ENCODE data around the gene CCDC150. TPM values are rescaled to one million over a fixed set of nuclear protein-coding genes. Genes with fewer than 3 reads are reported as not detected.
"Not testable (repeated sequence)": the region's sequence is repeated elsewhere in the genome, so short reads cannot be mapped to it uniquely, and the experiment has no call there.

Gene CCDC150
- total and polyA plus RNA-seq, 8 donors: 2.8 to 23.3 (median 13.2) TPM

DNA sequence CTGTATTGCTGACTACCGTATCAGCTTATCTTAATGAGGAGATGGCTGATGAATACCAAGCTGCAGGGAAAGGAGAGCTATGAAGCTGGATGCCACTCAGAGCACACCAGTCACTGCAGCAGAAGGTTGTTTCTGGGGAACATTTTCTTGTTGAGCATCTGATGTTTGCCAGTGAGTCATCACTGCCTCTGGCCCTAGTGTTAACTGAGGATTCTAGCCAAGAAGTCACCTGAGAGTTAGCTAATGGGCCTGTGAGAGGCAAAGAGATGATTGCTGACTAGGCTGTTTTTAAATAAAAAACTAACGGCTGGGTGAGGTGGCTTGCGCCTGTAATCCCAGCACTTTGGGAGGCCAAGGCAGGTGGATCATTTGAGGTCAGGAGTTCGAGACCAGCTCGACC, 37.9 kb downstream of the CCDC150 start:
- no peaks in the 10 kb centered on the region for H3K27me3 ChIP-seq
- H3K36me3 ChIP-seq: no peaks in the 10 kb centered on the region
- no peak overlapping the region for H3K27ac ChIP-seq
- H3K4me3 ChIP-seq: no peak overlapping the region
- DNase-seq (peak in 1 of 4 donors; percentile 1), ATAC-seq (peak; percentile 57)
- TF ChIP-seq CTCF (IDR thresholded peaks at IDR 0.05): no peak
- intact Hi-C loops (cut with DNase I): no loop called here
- no peaks in the 10 kb centered on the region for H3K4me1 ChIP-seq
- H3K9me3 ChIP-seq: no peaks in the 10 kb centered on the region

DNA sequence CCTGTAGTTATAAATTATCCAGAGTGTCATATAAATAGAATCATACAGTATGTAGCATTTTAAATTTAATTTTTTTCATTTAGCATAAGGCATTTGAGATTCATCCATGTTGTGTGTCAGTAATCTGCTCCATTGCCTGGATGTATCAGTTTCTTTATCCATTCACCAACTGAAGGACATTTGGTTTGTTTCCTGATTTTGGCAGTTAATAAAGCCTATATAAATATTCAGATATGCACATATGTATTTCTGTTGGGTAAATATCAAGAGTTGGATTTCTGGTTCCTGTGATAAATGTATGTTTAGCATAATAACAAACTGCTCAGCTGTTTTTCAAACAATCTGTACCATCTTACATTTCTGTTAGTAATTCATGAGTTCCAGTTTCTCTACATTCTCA, 39.9 kb downstream of the CCDC150 start:
- Histone ChIP-seq H3K27me3 (no peaks in the 10 kb centered on the region), H3K9me3 (peaks cover 0 to 7% of the 10 kb centered on the region in 2 donors), H3K36me3 (no peaks in the 10 kb centered on the region), H3K4me1 (no peaks in the 10 kb centered on the region), H3K27ac (no peak overlapping the region), H3K4me3 (no peak overlapping the region)
- ATAC-seq: no peak
- no peak for DNase-seq
- intact Hi-C loops (cut with DNase I): no loop called here
- TF ChIP-seq CTCF (IDR thresholded peaks at IDR 0.05): no peak

DNA sequence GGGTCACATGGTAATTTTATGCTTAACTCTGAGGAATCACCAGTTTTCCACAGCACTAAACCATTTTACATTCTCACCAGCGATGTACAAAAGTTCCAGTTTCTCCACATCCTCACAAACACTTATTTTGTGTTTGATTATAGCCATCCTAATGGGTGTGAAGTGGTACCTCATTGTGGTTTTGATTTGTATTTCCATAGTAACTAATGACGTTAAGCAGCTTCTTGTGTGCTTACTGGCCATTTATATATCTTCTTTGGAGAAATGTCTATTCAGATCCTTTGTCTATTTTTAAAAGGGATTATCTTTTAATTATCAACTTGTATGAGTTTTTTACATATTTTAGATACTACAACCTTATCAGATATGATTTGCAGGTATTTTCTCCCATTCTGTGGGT, 42.0 kb downstream of the CCDC150 start:
- H3K27ac ChIP-seq: no peak overlapping the region
- DNase-seq (no peak), ATAC-seq (no peak)
- H3K27me3 ChIP-seq: no peaks in the 10 kb centered on the region
- no peaks in the 10 kb centered on the region for H3K4me1 ChIP-seq
- no peak for TF ChIP-seq CTCF (IDR thresholded peaks at IDR 0.05)
- H3K36me3 ChIP-seq: no peaks in the 10 kb centered on the region
- peaks cover 0 to 17% of the 10 kb centered on the region in 2 donors for H3K9me3 ChIP-seq
- intact Hi-C loops (cut with DNase I): no loop called here
- H3K4me3 ChIP-seq: no peak overlapping the region

GRCh38 chr2:196685792-196686191, 46.3 kb downstream of the CCDC150 start:
- Histone ChIP-seq H3K27ac (no peak overlapping the region), H3K4me1 (no peaks in the 10 kb centered on the region), H3K4me3 (no peak overlapping the region), H3K36me3 (no peaks in the 10 kb centered on the region), H3K27me3 (no peaks in the 10 kb centered on the region), H3K9me3 (peaks cover 0 to 32% of the 10 kb centered on the region in 2 donors)
- intact Hi-C loops (cut with DNase I): no loop called here
- ATAC-seq (no peak), DNase-seq (no peak)
- TF ChIP-seq CTCF (IDR thresholded peaks at IDR 0.05): no peak

DNA sequence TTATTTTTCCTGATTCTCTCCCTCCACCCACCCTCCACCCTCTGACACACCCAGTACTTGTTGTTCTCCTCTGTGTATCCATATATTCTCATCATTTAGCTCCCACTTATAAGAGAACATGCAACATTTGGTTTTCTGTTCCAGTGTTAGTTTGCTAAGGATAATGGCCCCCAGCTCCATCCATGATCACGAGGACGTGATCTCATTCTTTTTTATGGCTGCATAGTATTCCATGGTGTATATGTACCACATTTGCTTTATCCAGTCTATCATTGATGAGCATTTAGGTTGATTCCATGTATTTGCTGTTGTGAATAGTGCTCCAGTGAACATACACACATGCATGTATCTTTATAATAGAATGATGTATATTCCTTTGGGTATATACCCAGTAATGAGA, 47.2 kb downstream of the CCDC150 start:
- intact Hi-C loops (cut with DNase I); H3K4me3 ChIP-seq; H3K36me3 ChIP-seq; H3K27ac ChIP-seq; DNase-seq; H3K4me1 ChIP-seq; ATAC-seq; H3K27me3 ChIP-seq: not testable (repeated sequence)
- peaks cover 0 to 32% of the 10 kb centered on the region in 2 donors for H3K9me3 ChIP-seq

- ATAC-seq (peak; percentile 26), DNase-seq (no peak)
- TF ChIP-seq CTCF (IDR thresholded peaks at IDR 0.05): no peak
- Histone ChIP-seq H3K4me3 (no peak overlapping the region), H3K27me3 (no peaks in the 10 kb centered on the region), H3K36me3 (no peaks in the 10 kb centered on the region), H3K4me1 (no peaks in the 10 kb centered on the region), H3K27ac (no peak overlapping the region), H3K9me3 (no peaks in the 10 kb centered on the region)
- intact Hi-C loops (cut with DNase I): no loop called here
These were observed 57.0 kb downstream of the CCDC150 start for GRCh38 chr2:196696423-196697079.
